ENCODE data around the gene TOB1. TPM values are rescaled to one million over a fixed set of nuclear protein-coding genes. Genes with fewer than 3 reads are reported as not detected.

Gene TOB1
- total RNA-seq, 1 experiment from 2014 or later, result 114 TPM

GRCh38 chr17:50824429-50824828 lies 41.7 kb downstream of the TOB1 start:
- POLR2A ChIA-PET, result no interaction called here
- Mint-ChIP-seq H3K27ac (ENCODE audit: unreplicated experiment) (no peak overlapping the region), H3K9me3 (ENCODE audit: unreplicated experiment) (peaks cover 10% of the 10 kb centered on the region), H3K4me1 (ENCODE audit: low read depth, unreplicated experiment) (no peaks in the 10 kb centered on the region), H3K27me3 (ENCODE audit: insufficient read depth, unreplicated experiment) (no peaks in the 10 kb centered on the region), H3K36me3 (ENCODE audit: insufficient read depth, unreplicated experiment) (no peaks in the 10 kb centered on the region), H3K4me3 (ENCODE audit: unreplicated experiment) (no peak overlapping the region)
- no peak overlapping the region for H3K4me3 ChIP-seq (ENCODE audit: low read depth, low read length)
- peaks cover 8% of the 10 kb centered on the region; the same call in 1 of the 2 replicates for H3K9me3 ChIP-seq
- no peaks in the 10 kb centered on the region for H3K4me1 ChIP-seq
- no TSS peak for BruUV-seq (replicated peaks)
- intact Hi-C loops (cut with micrococcal nuclease; ENCODE audit: unreplicated experiment), result no loop called here
- DNase-seq, result no peak
- CTCF ChIA-PET, result no interaction called here
- H3K36me3 ChIP-seq (ENCODE audit: control insufficient read depth, insufficient read depth, low read length), result no peaks in the 10 kb centered on the region
- TF ChIP-seq CTCF (IDR thresholded peaks at IDR 0.05; ENCODE audit: insufficient read depth in 1 of 2, low read depth in 1 of 2, low read length in 1 of 2, severe bottlenecking in 1 of 2, unreplicated experiment in 1 of 2), result no peak
- H3K27me3 ChIP-seq (replicated peaks; ENCODE audit: control insufficient read depth, insufficient read depth, low read length), result no peaks in the 10 kb centered on the region

- no peaks in the 10 kb centered on the region for H3K27me3 ChIP-seq (replicated peaks; ENCODE audit: control insufficient read depth, insufficient read depth, low read length)
- H3K9me3 ChIP-seq, result peaks cover 8% of the 10 kb centered on the region; the same call in 1 of the 2 replicates
- Mint-ChIP-seq H3K36me3 (ENCODE audit: insufficient read depth, unreplicated experiment) (no peaks in the 10 kb centered on the region), H3K27ac (ENCODE audit: unreplicated experiment) (no peak overlapping the region), H3K4me1 (ENCODE audit: low read depth, unreplicated experiment) (peaks cover 7% of the 10 kb centered on the region), H3K9me3 (ENCODE audit: unreplicated experiment) (peaks cover 10% of the 10 kb centered on the region), H3K4me3 (ENCODE audit: unreplicated experiment) (no peak overlapping the region), H3K27me3 (ENCODE audit: insufficient read depth, unreplicated experiment) (no peaks in the 10 kb centered on the region)
- H3K4me3 ChIP-seq (ENCODE audit: low read depth, low read length), result no peak overlapping the region
- peaks cover 4% of the 10 kb centered on the region for H3K4me1 ChIP-seq
- DNase-seq, result no peak
- TF ChIP-seq CTCF (IDR thresholded peaks at IDR 0.05; ENCODE audit: insufficient read depth in 1 of 2, low read depth in 1 of 2, low read length in 1 of 2, severe bottlenecking in 1 of 2, unreplicated experiment in 1 of 2), result no peak
- BruUV-seq (replicated peaks), result no TSS peak
- ChIA-PET POLR2A (no interaction called here), CTCF (interaction anchor here (0.7 kb wide), 1 partner anchor 13 kb away, joined by 3 read pairs; no protein-coding TSS in a partner anchor)
- intact Hi-C loops (cut with micrococcal nuclease; ENCODE audit: unreplicated experiment), result no loop called here
- H3K36me3 ChIP-seq (ENCODE audit: control insufficient read depth, insufficient read depth, low read length), result no peaks in the 10 kb centered on the region
Measured at GRCh38 chr17:50822550-50822949, 43.6 kb downstream of the TOB1 start.

GRCh38 chr17:50820651-50821050 lies 45.5 kb downstream of the TOB1 start:
- Histone ChIP-seq H3K4me1 (peaks cover 9% of the 10 kb centered on the region), H3K36me3 (ENCODE audit: control insufficient read depth, insufficient read depth, low read length) (no peaks in the 10 kb centered on the region), H3K4me3 (ENCODE audit: low read depth, low read length) (no peak overlapping the region), H3K27me3 (replicated peaks; ENCODE audit: control insufficient read depth, insufficient read depth, low read length) (no peaks in the 10 kb centered on the region), H3K9me3 (peaks cover 8% of the 10 kb centered on the region; the same call in 1 of the 2 replicates)
- ChIA-PET CTCF (interaction anchor here (0.7 kb wide), 1 partner anchor 51 kb away, joined by 4 read pairs; no protein-coding TSS in a partner anchor), POLR2A (no interaction called here)
- Mint-ChIP-seq H3K27me3 (ENCODE audit: insufficient read depth, unreplicated experiment) (no peaks in the 10 kb centered on the region), H3K27ac (ENCODE audit: unreplicated experiment) (no peak overlapping the region), H3K4me1 (ENCODE audit: low read depth, unreplicated experiment) (peaks cover 7% of the 10 kb centered on the region), H3K9me3 (ENCODE audit: unreplicated experiment) (peaks cover 10% of the 10 kb centered on the region), H3K4me3 (ENCODE audit: unreplicated experiment) (no peak overlapping the region), H3K36me3 (ENCODE audit: insufficient read depth, unreplicated experiment) (no peaks in the 10 kb centered on the region)
- BruUV-seq (replicated peaks), result no TSS peak
- TF ChIP-seq CTCF (IDR thresholded peaks at IDR 0.05; ENCODE audit: insufficient read depth in 1 of 2, low read depth in 1 of 2, low read length in 1 of 2, severe bottlenecking in 1 of 2, unreplicated experiment in 1 of 2), result no peak
- no peak for DNase-seq
- intact Hi-C loops (cut with micrococcal nuclease; ENCODE audit: unreplicated experiment), result no loop called here

Data from Caco-2 (cell line).